CD14-positive monocyte (primary cell): Measurements from ENCODE around the gene TRABD. TPM values are rescaled to one million over a fixed set of nuclear protein-coding genes. Genes with fewer than 3 reads are reported as not detected.

Experiments
- DNase-seq, 3 donors: peaks; one replicate each; pipeline ENCODE4 v3.0.0-alpha.2; 2011 to 2022
- H2AFZ ChIP-seq: 2 replicates; pipeline ENCODE4 v1.6.0; 2012; ENCODE audit warnings: mild to moderate bottlenecking, low read depth, low read length, inconsistent platforms; ENCODE audit not compliant: insufficient read depth, poor library complexity, severe bottlenecking
- H3K27ac ChIP-seq, 2 donors: 1 replicate in 1 of 2; 2 replicates in 1 of 2; pipeline ENCODE4 v1.5.1; 2012 to 2013; ENCODE audit warnings: low read length in 2 of 2, control low read depth in 1 of 2, inconsistent platforms in 1 of 2, low read depth in 1 of 2, mild to moderate bottlenecking in 1 of 2
- H3K27me3 ChIP-seq, 2 donors: one replicate each; pipeline versions ENCODE4 v1.6.0 to v1.6.1; 2011 to 2013; ENCODE audit warnings: low read length in 2 of 2; ENCODE audit not compliant: control insufficient read depth in 2 of 2, insufficient read depth in 2 of 2
- H3K36me3 ChIP-seq, 2 donors: replicated peaks in 1 of 2; 1 replicate in 1 of 2; 2 replicates in 1 of 2; pipeline versions ENCODE4 v1.5.1 to v1.6.1; 2012 to 2013; ENCODE audit warnings: low read length in 2 of 2, control low read depth in 1 of 2, inconsistent platforms in 1 of 2, mild to moderate bottlenecking in 1 of 2; ENCODE audit not compliant: insufficient read depth in 2 of 2, control insufficient read depth in 1 of 2
- H3K4me1 ChIP-seq, 2 donors: 1 replicate in 1 of 2; 2 replicates in 1 of 2; pipeline versions ENCODE4 v1.5.1 to v1.6.1; 2012 to 2013; ENCODE audit warnings: low read length in 2 of 2, control low read depth in 1 of 2, inconsistent platforms in 1 of 2, mild to moderate bottlenecking in 1 of 2, moderate library complexity in 1 of 2; ENCODE audit not compliant: insufficient read depth in 2 of 2, control insufficient read depth in 1 of 2
- H3K4me2 ChIP-seq: replicated peaks from 2 replicates; pipeline ENCODE3; 2012; ENCODE audit warnings: low read length, moderate library complexity, mild to moderate bottlenecking; ENCODE audit not compliant: poor library complexity, severe bottlenecking; ENCODE audit errors: extremely low read depth
- H3K4me3 ChIP-seq, 3 experiments: fragments of 200-600 bp in 1 of 3; sonication (generic) in 1 of 3; replicated peaks in 1 of 3; 1 replicate in 2 of 3; 2 replicates in 1 of 3; pipeline ENCODE4 v1.5.1; 2011 to 2013; ENCODE audit warnings: low read length in 3 of 3, mild to moderate bottlenecking in 3 of 3, control low read depth in 2 of 3, low read depth in 2 of 3, inconsistent platforms in 1 of 3, moderate library complexity in 1 of 3
- H3K79me2 ChIP-seq: 2 replicates; pipeline ENCODE4 v1.6.0; 2012; ENCODE audit warnings: mild to moderate bottlenecking, control low read depth, inconsistent platforms, low read length, moderate library complexity; ENCODE audit not compliant: insufficient read depth
- H3K9ac ChIP-seq: 2 replicates; pipeline ENCODE4 v1.6.0; 2017; ENCODE audit warnings: low read length, mild to moderate bottlenecking; ENCODE audit not compliant: insufficient read depth, poor library complexity, severe bottlenecking
- H3K9me3 ChIP-seq, 2 donors: replicated peaks in 1 of 2; 1 replicate in 1 of 2; 2 replicates in 1 of 2; pipeline versions ENCODE4 v1.5.1 to v1.6.1; 2012 to 2013; ENCODE audit warnings: low read length in 2 of 2, control low read depth in 1 of 2; ENCODE audit not compliant: control insufficient read depth in 1 of 2, insufficient read depth in 1 of 2
- H4K20me1 ChIP-seq: 2 replicates; pipeline ENCODE4 v1.6.0; 2012; ENCODE audit warnings: mild to moderate bottlenecking, low read length, control low read depth, moderate library complexity; ENCODE audit not compliant: insufficient read depth
- H3K27ac Mint-ChIP-seq, 7 donors: one replicate each; pipeline ENCODE4 v1.8.0; 2020; ENCODE audit warnings: mild to moderate bottlenecking in 7 of 7, mixed read lengths in 7 of 7, moderate library complexity in 6 of 7, inconsistent platforms in 2 of 7
- H3K27me3 Mint-ChIP-seq, 3 donors: one replicate each; pipeline ENCODE4 v1.8.0; 2021 to 2022; ENCODE audit warnings: low read depth in 3 of 3, mild to moderate bottlenecking in 3 of 3, mixed read lengths in 3 of 3, moderate library complexity in 3 of 3, inconsistent platforms in 1 of 3
- H3K36me3 Mint-ChIP-seq, 2 donors: one replicate each; pipeline ENCODE4 v1.8.0; 2020; ENCODE audit warnings: mixed read lengths in 2 of 2, inconsistent platforms in 1 of 2, mild to moderate bottlenecking in 1 of 2
- H3K4me1 Mint-ChIP-seq: one replicate; pipeline ENCODE4 v1.8.0; 2020; ENCODE audit warnings: mild to moderate bottlenecking, mixed read lengths
- H3K4me3 Mint-ChIP-seq, 2 donors: one replicate each; pipeline ENCODE4 v1.8.0; 2020; ENCODE audit warnings: mild to moderate bottlenecking in 2 of 2, mixed read lengths in 2 of 2, moderate library complexity in 1 of 2
- H3K9me3 Mint-ChIP-seq, 7 donors: one replicate each; pipeline ENCODE4 v1.8.0; 2020 to 2022; ENCODE audit warnings: mixed read lengths in 7 of 7, mild to moderate bottlenecking in 6 of 7, moderate library complexity in 6 of 7, inconsistent platforms in 2 of 7
- WGBS: methylation state at CpG from one replicate; pipeline ENCODE4 v1.1.5; 2013; ENCODE audit warnings: missing lambda C conversion rate; ENCODE audit not compliant: insufficient coverage; 5-methylcytosine and 5-hydroxymethylcytosine counted together
- intact Hi-C, 2 donors: fragments of 100-400 bp; cut with micrococcal nuclease; formaldehyde crosslinking; loops; one replicate each; pipeline versions ENCODE4 v1.15.0 to v1.15.1; 2023
- polyA plus RNA-seq, 3 donors: library from polyadenylated mRNA; depleted of rRNA in 1 of 3; unstranded in 2 of 3; stranded (reverse) in 1 of 3; fragments of 300-500 nt in 2 of 3; fragments of >200 nt in 1 of 3; fragmentation: Illumina TruSeq in 2 of 3; gene quantifications; 1 replicate in 2 of 3; 2 replicates in 1 of 3; pipeline ENCODE4 v1.2.3, GENCODE V29; 2012 to 2021
- TF ChIP-seq, protein P1 (sequence below): fragments of 200-600 bp; IDR thresholded peaks from one replicate; pipeline ENCODE4 v1.8.0; 2022; ENCODE audit warnings: antibody characterized with exemption, mild to moderate bottlenecking

Gene TRABD
- polyA plus RNA-seq, 3 donors, result 34.5 to 240 (median 39.3) TPM

DNA sequence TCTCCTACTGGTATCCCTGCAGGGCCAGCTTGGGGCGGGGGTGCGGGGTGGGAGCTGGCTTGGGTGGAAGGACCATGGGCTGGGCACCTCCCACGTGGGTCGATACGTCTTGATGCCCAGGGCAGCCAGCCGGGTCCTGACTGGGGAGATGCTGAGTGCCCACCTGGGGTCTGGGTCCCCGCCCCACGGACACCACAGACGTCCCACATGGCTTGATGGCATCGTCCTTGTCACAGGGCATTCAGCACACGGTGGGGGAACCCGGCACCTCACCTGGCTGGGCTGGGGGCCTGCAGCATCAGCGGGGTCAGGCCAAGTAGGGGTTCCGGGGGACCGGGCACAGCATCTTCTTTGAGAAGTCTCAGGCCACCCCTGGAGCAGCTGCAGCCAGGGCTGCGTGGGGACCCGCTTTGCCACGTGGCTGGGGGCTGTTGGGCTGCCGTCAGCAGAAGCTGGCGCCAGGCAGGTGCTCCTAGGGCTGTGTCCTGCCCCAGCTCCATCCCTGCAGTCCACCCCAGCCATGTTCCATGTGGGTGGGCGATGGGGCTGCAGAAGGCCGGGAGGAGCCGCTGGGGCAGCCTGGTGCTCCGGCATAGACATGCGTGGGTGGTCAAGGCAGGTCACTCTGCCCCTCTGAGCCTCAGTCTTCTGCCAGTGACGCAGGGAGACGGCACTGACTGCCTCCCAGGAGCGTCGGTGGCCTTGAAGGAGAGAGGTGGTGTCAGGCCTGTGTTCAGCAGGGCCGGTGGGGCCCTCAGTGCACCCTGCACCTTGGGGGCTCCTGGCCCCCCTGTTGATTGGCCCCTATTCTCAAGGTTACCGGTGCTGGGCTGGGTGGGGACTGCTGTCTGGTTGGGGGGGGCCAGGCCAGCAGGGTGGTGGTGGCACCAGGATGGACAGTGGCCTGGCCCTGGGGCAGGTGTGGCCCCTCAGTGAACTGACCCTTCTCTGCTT is 23.5 kb downstream of the TRABD start:
- whole genome bisulfite sequencing, result 90% methylated on average over 29 of the region's 31 CpGs
- no peaks in the 10 kb centered on the region for H3K9me3 ChIP-seq
- Mint-ChIP-seq H3K4me3 (no peak overlapping the region), H3K36me3 (peaks cover 64 to 80% of the 10 kb centered on the region in 2 donors), H3K27ac (peak overlapping the region in 2 of 7 donors; percentile 37 to 79), H3K9me3 (no peaks in the 10 kb centered on the region), H3K27me3 (no peaks in the 10 kb centered on the region), H3K4me1 (peaks cover 35% of the 10 kb centered on the region)
- no peak for DNase-seq
- H3K9ac ChIP-seq, result no peak overlapping the region
- H3K36me3 ChIP-seq, result peaks cover 63 to 77% of the 10 kb centered on the region in 2 donors
- intact Hi-C loops, result loop anchor here (1.0 to 10.0 kb wide), 3 partner anchors 37 to 284 kb away; partner anchors contain the start of gene PANX2 (in 1 of the 2)
- no peaks in the 10 kb centered on the region for H3K27me3 ChIP-seq
- TF ChIP-seq, protein P1, sequence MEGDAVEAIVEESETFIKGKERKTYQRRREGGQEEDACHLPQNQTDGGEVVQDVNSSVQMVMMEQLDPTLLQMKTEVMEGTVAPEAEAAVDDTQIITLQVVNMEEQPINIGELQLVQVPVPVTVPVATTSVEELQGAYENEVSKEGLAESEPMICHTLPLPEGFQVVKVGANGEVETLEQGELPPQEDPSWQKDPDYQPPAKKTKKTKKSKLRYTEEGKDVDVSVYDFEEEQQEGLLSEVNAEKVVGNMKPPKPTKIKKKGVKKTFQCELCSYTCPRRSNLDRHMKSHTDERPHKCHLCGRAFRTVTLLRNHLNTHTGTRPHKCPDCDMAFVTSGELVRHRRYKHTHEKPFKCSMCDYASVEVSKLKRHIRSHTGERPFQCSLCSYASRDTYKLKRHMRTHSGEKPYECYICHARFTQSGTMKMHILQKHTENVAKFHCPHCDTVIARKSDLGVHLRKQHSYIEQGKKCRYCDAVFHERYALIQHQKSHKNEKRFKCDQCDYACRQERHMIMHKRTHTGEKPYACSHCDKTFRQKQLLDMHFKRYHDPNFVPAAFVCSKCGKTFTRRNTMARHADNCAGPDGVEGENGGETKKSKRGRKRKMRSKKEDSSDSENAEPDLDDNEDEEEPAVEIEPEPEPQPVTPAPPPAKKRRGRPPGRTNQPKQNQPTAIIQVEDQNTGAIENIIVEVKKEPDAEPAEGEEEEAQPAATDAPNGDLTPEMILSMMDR, result no peak
- no peak overlapping the region for H3K4me3 ChIP-seq
- peaks cover 90% of the 10 kb centered on the region for H4K20me1 ChIP-seq
- no peak overlapping the region for H3K4me2 ChIP-seq
- H2AFZ ChIP-seq, result no peak overlapping the region
- peaks cover 75% of the 10 kb centered on the region for H3K79me2 ChIP-seq
- H3K27ac ChIP-seq, result no peak overlapping the region
- peaks cover 34 to 40% of the 10 kb centered on the region in 2 donors for H3K4me1 ChIP-seq

DNA sequence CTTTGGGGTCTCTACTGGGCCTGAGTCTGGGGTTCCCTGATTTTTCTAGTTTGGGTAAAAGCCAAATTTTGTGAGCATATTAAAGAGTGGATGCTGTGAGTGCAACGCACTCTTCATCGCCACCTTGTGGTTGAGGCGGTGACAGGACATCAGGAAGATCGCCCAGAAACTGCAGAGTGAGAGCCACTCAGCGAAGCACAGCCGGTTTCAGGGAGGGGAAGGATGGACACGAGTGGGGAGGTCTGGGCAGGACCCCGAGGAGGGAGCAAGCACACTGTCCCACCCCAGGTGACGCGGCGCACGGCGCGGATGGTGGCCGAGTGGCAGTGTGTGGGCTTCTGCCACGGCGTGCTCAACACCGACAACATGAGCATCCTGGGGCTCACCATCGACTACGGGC is 24.2 kb downstream of the TRABD start:
- no peak overlapping the region for H3K4me3 Mint-ChIP-seq
- intact Hi-C loops, result loop anchor here (1.0 to 10.0 kb wide), 3 partner anchors 38 to 285 kb away; partner anchors contain the start of gene PANX2 (in 1 of the 2)

More for the DNA sequence above, 24.2 kb downstream of the TRABD start:
- peaks cover 69 to 83% of the 10 kb centered on the region in 2 donors for H3K36me3 ChIP-seq
- TF ChIP-seq, protein P1, result peak; percentile 82
- peaks cover 65 to 87% of the 10 kb centered on the region in 2 donors for H3K36me3 Mint-ChIP-seq
- peak; percentile 63 to 76 (median 67) for DNase-seq
- H3K27me3 Mint-ChIP-seq, result no peaks in the 10 kb centered on the region
- no peaks in the 10 kb centered on the region for H3K27me3 ChIP-seq
- H3K79me2 ChIP-seq, result peaks cover 77% of the 10 kb centered on the region
- 65% methylated on average over 20 of the region's 20 CpGs for WGBS
- no peaks in the 10 kb centered on the region for H3K9me3 ChIP-seq
- H3K4me1 ChIP-seq, result peaks cover 27 to 34% of the 10 kb centered on the region in 2 donors
- no peak overlapping the region for H3K4me3 ChIP-seq
- H4K20me1 ChIP-seq, result peaks cover 97% of the 10 kb centered on the region
- no peak overlapping the region for H2AFZ ChIP-seq
- H3K9ac ChIP-seq, result no peak overlapping the region
- peak overlapping the region in 2 of 7 donors; percentile 37 to 79 for H3K27ac Mint-ChIP-seq
- no peak overlapping the region for H3K4me2 ChIP-seq
- peaks cover 28% of the 10 kb centered on the region for H3K4me1 Mint-ChIP-seq
- H3K9me3 Mint-ChIP-seq, result no peaks in the 10 kb centered on the region
- H3K27ac ChIP-seq, result no peak overlapping the region
